K562 (cell line): Measurements from ENCODE around the gene ABCA8. TPM values are rescaled to one million over a fixed set of nuclear protein-coding genes. Genes with fewer than 3 reads are reported as not detected.

Experiments
- CSDE1 ChIP-seq, 2 experiments: fragments of 450-650 bp; IDR thresholded peaks; 2 replicates each; pipeline ENCODE4 v1.6.1; 2016; ENCODE audit warnings: mild to moderate bottlenecking in 1 of 2
- DNMT1 ChIP-seq: fragments of 450-650 bp; IDR thresholded peaks from 2 replicates; pipeline ENCODE4 v1.6.1; 2016; ENCODE audit warnings: antibody characterized with exemption, mild to moderate bottlenecking
- FOXM1 ChIP-seq, 2 experiments: fragments of 450-650 bp in 1 of 2; sonication (generic) in 1 of 2; formaldehyde crosslinking in 1 of 2; IDR thresholded peaks; 2 replicates each; pipeline versions ENCODE4 v1.6.1 to v1.9.0; 2017 to 2022; ENCODE audit warnings: low read depth in 2 of 2, mild to moderate bottlenecking in 2 of 2, missing genetic modification reagents in 1 of 2, moderate library complexity in 1 of 2
- FOXP1 ChIP-seq: sonication (generic); formaldehyde crosslinking; IDR thresholded peaks from 2 replicates; pipeline ENCODE4 v1.8.0; 2022; ENCODE audit warnings: mild to moderate bottlenecking, missing genetic modification reagents
- KHSRP ChIP-seq: fragments of 450-650 bp; IDR thresholded peaks from 2 replicates; pipeline ENCODE4 v1.6.1; 2017
- POLR3A ChIP-seq: IDR thresholded peaks from 2 replicates; pipeline ENCODE4 v1.6.1; 2011; ENCODE audit warnings: borderline replicate concordance, mild to moderate bottlenecking, moderate library complexity; ENCODE audit not compliant: insufficient read length, insufficient read depth; ENCODE audit errors: extremely low read depth
- RCOR1 ChIP-seq, 2 experiments: IDR thresholded peaks; 2 replicates each; pipeline ENCODE4 v1.6.1; 2012; ENCODE audit warnings: low read depth in 2 of 2, low read length in 2 of 2, borderline replicate concordance in 1 of 2, improper control_type of control experiment in 1 of 2
- RERE ChIP-seq: sonication (generic); formaldehyde crosslinking; IDR thresholded peaks from 2 replicates; pipeline ENCODE4 v1.8.0; 2023; ENCODE audit warnings: missing genetic modification reagents, mild to moderate bottlenecking, borderline replicate concordance
- SMC3 ChIP-seq: conservative IDR thresholded peaks from 2 replicates; pipeline ENCODE4 v1.6.1; 2011; ENCODE audit warnings: low read depth, low read length, improper control_type of control experiment; ENCODE audit not compliant: insufficient read depth
- SRSF3 ChIP-seq: fragments of 200-400 bp; formaldehyde crosslinking; IDR thresholded peaks from 2 replicates; pipeline ENCODE4 v1.6.1; 2016; ENCODE audit warnings: mild to moderate bottlenecking, low read length, moderate library complexity; ENCODE audit not compliant: insufficient read depth
- ZBTB34 ChIP-seq: fragments of 250-450 bp; sonication (Bioruptor Pico); IDR thresholded peaks from 2 replicates; pipeline ENCODE4 v1.8.0; 2021; ENCODE audit warnings: mild to moderate bottlenecking, moderate library complexity
- ZNF639 ChIP-seq, 2 experiments: fragments of 200-800 bp in 1 of 2; sonication (Bioruptor generic) in 1 of 2; sonication (generic) in 1 of 2; formaldehyde crosslinking in 1 of 2; IDR thresholded peaks in 1 of 2; conservative IDR thresholded peaks in 1 of 2; 2 replicates each; pipeline versions ENCODE4 v1.5.0 to v1.6.1; 2016 to 2020; ENCODE audit warnings: missing compliant biosample characterization in 1 of 2, missing genetic modification characterization in 1 of 2, missing genetic modification reagents in 1 of 2
- polyA plus RNA-seq, 8 experiments: library from polyadenylated mRNA; depleted of rRNA in 4 of 8; stranded (reverse) in 5 of 8; unstranded in 3 of 8; fragments of >200 nt; fragmentation: Nextera tagmentation in 2 of 8; fragmentation: Illumina TruSeq in 1 of 8; extraction: Ambion mirVana in 2 of 8; extraction: Trizol in 1 of 8; gene quantifications; 2 replicates each; pipeline versions ENCODE4 v1.2.1 to v1.2.3, GENCODE V29; 2011 to 2014; ENCODE audit warnings: inconsistent platforms in 1 of 8, missing spikeins in 1 of 8
- total RNA-seq, 7 experiments: library from RNA; depleted of rRNA in 6 of 7; stranded (reverse); fragments of >200 nt in 6 of 7; fragmentation: Illumina TruSeq in 2 of 7; extraction: Trizol in 2 of 7; gene quantifications; 2 replicates each; pipeline versions ENCODE4 v1.2.1 to v1.2.3, GENCODE V29; 2011 to 2021; ENCODE audit warnings: low replicate concordance in 1 of 7
- TF ChIP-seq, protein P1 (sequence below): fragments of 250-450 bp; sonication (Bioruptor Pico); IDR thresholded peaks from 2 replicates; pipeline ENCODE4 v1.5.1; 2021; ENCODE audit warnings: mild to moderate bottlenecking
- TF ChIP-seq, protein P2 (sequence below), 2 experiments: fragments of 450-650 bp; IDR thresholded peaks; 2 replicates each; pipeline ENCODE4 v1.6.1; 2016

The ABCA8 gene
- total and polyA plus RNA-seq, 9 of the 15 experiments (the other 6 are each of a cell fraction or from before 2014, with no cell fraction given): 1.8 to 13.2 (median 12.0) TPM

GRCh38 chr17:68955181-68955841, at the start of gene ABCA8 (continued):
- TF ChIP-seq, protein P1, sequence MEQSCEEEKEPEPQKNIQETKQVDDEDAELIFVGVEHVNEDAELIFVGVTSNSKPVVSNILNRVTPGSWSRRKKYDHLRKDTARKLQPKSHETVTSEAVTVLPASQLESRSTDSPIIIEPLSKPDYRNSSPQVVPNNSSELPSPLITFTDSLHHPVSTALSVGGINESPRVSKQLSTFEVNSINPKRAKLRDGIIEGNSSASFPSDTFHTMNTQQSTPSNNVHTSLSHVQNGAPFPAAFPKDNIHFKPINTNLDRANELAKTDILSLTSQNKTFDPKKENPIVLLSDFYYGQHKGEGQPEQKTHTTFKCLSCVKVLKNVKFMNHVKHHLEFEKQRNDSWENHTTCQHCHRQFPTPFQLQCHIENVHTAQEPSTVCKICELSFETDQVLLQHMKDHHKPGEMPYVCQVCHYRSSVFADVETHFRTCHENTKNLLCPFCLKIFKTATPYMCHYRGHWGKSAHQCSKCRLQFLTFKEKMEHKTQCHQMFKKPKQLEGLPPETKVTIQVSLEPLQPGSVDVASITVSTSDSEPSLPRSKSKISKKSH (CRISPR knock-in tag): no peak
- no peak for TF ChIP-seq SMC3
- TF ChIP-seq FOXP1: no peak
- TF ChIP-seq ZBTB34 (CRISPR knock-in tag): no peak
- TF ChIP-seq FOXM1 (IDR thresholded peaks at IDR 0.05; ENCODE audit: low read depth): peak; percentile 23; the same call in 1 of the 2 replicates
- no peak for TF ChIP-seq FOXM1 (CRISPR knock-in tag; IDR thresholded peaks at IDR 0.05; ENCODE audit: low read depth)
- TF ChIP-seq RERE (CRISPR knock-in tag): no peak
- TF ChIP-seq POLR3A: no peak
- no peak for TF ChIP-seq SRSF3
- no peak for TF ChIP-seq DNMT1
- no peak; a peak in 1 of 4 replicates for TF ChIP-seq ZNF639 (CRISPR knock-in tag; conservative IDR thresholded peaks at IDR 0.05 in 1 of 2, IDR thresholded peaks at IDR 0.05 in 1 of 2)
- peak; percentile 56; the same call in 1 of the 2 replicates for TF ChIP-seq KHSRP
- TF ChIP-seq, protein P2, sequence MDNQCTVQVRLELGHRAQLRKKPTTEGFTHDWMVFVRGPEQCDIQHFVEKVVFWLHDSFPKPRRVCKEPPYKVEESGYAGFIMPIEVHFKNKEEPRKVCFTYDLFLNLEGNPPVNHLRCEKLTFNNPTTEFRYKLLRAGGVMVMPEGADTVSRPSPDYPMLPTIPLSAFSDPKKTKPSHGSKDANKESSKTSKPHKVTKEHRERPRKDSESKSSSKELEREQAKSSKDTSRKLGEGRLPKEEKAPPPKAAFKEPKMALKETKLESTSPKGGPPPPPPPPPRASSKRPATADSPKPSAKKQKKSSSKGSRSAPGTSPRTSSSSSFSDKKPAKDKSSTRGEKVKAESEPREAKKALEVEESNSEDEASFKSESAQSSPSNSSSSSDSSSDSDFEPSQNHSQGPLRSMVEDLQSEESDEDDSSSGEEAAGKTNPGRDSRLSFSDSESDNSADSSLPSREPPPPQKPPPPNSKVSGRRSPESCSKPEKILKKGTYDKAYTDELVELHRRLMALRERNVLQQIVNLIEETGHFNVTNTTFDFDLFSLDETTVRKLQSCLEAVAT (IDR thresholded peaks at IDR 0.05): 0 out of 4 replicates have a peak, but pooled peaks of 1 of the 2 experiments have one; percentile 15
- TF ChIP-seq CSDE1 (IDR thresholded peaks at IDR 0.05): peak in 1 of 2 experiments; percentile 67; a peak in 1 of 4 replicates
- TF ChIP-seq RCOR1 (IDR thresholded peaks at IDR 0.05; ENCODE audit: borderline replicate concordance in 1 of 2, low read depth in 2 of 2, low read length in 2 of 2): no peak
